K562 (cell line): ENCODE measurements around the gene TULP4. TPM values are rescaled to one million over a fixed set of nuclear protein-coding genes. Genes with fewer than 3 reads are reported as not detected.

Source experiments
- ATAC-seq: fragments of 200-7000 bp; cut with Tn5 transposase; 3 replicates; pipeline ENCODE4 v1.9.1; 2020; ENCODE audit warnings: moderate library complexity
- BruUV-seq: library from RNA; stranded (reverse); fragments of 400-500 nt; replicated peaks from 2 replicates; lab custom pipeline; 2021; lab: Mats Ljungman, UMichigan
- CTCF ChIA-PET: fragments of 300-600 bp; formaldehyde crosslinking; extraction: SDS; loops from one replicate; lab custom pipeline; 2021; ENCODE audit warnings: low intra/inter-chr PET ratio; lab: Yijun Ruan, JAX
- POLR2A ChIA-PET: fragments of 300-600, 350-650 bp; sonication (Branson Sonifier 250); formaldehyde crosslinking; extraction: SDS; loops from one replicate; lab custom pipeline; 2021; ENCODE audit warnings: antibody characterized with exemption, inconsistent platforms; lab: Yijun Ruan, JAX
- DNase-seq, 4 experiments: peaks; one replicate each; pipeline versions ENCODE4 v3.0.0 to v3.0.0-alpha.2; 2011 to 2018; ENCODE audit warnings: low spot score in 3 of 4, mixed read lengths in 3 of 4; ENCODE audit errors: extremely low read depth in 1 of 4
- FAIRE-seq: peaks from 2 replicates; lab custom pipeline; 2011; peaks lifted over from hg19 to GRCh38; lab: Jason Lieb, UNC
- H2AFZ ChIP-seq: 2 replicates; pipeline ENCODE4 v1.6.0; 2011; ENCODE audit warnings: low read depth, low read length, control low read depth, inconsistent platforms
- H3K27ac ChIP-seq: fragments of 200-600 bp; 3 replicates; pipeline ENCODE4 v1.8.0; 2011; ENCODE audit warnings: low read depth, mild to moderate bottlenecking, control low read depth, inconsistent platforms, low read length, moderate library complexity, mixed read lengths; ENCODE audit errors: extremely low read depth
- H3K27me3 ChIP-seq, 2 experiments: fragments of 300-600 bp in 1 of 2; 2 replicates in 1 of 2; 3 replicates in 1 of 2; pipeline versions ENCODE4 v1.6.0 to v1.8.0; 2011; ENCODE audit warnings: inconsistent platforms in 2 of 2, low read length in 2 of 2, mild to moderate bottlenecking in 1 of 2, mixed read lengths in 1 of 2, moderate library complexity in 1 of 2; ENCODE audit not compliant: control insufficient read depth in 2 of 2, insufficient read depth in 2 of 2
- H3K36me3 ChIP-seq: fragments of 300-600 bp; 3 replicates; pipeline ENCODE4 v1.8.0; 2011; ENCODE audit warnings: mild to moderate bottlenecking, low read length, inconsistent platforms; ENCODE audit not compliant: control insufficient read depth, insufficient read depth
- H3K4me1 ChIP-seq, 2 experiments: fragments of 200-600 bp in 1 of 2; replicated peaks in 1 of 2; 2 replicates in 1 of 2; 3 replicates in 1 of 2; pipeline versions ENCODE4 v1.5.1 to v1.8.0; 2011; ENCODE audit warnings: inconsistent platforms in 2 of 2, low read length in 2 of 2, mild to moderate bottlenecking in 1 of 2, mixed read lengths in 1 of 2, moderate library complexity in 1 of 2; ENCODE audit not compliant: control insufficient read depth in 2 of 2, insufficient read depth in 2 of 2
- H3K4me2 ChIP-seq: 2 replicates; pipeline ENCODE4 v1.6.1; 2011; ENCODE audit warnings: low read length, control low read depth, inconsistent platforms, mixed read lengths; ENCODE audit not compliant: insufficient read depth
- H3K4me3 ChIP-seq: fragments of 200-600 bp; sonication (generic), shearing (Covaris generic); 2 replicates; pipeline ENCODE4 v1.5.1; 2016; ENCODE audit warnings: control low read depth, inconsistent platforms
- H3K79me2 ChIP-seq: fragments of 200-600 bp; 3 replicates; pipeline ENCODE4 v1.8.0; 2011; ENCODE audit warnings: low read length, inconsistent platforms; ENCODE audit not compliant: control insufficient read depth, insufficient read depth
- H3K9ac ChIP-seq, 2 experiments: 2 replicates each; pipeline versions ENCODE4 v1.6.0 to v1.6.1; 2011; ENCODE audit warnings: low read depth in 2 of 2, low read length in 2 of 2, control low read depth in 1 of 2, inconsistent platforms in 1 of 2, mild to moderate bottlenecking in 1 of 2, mixed read lengths in 1 of 2; ENCODE audit not compliant: insufficient read depth in 1 of 2
- H3K9me1 ChIP-seq: one replicate; pipeline ENCODE4 v1.6.0; 2011; ENCODE audit warnings: inconsistent platforms, mild to moderate bottlenecking, low read length, moderate library complexity; ENCODE audit not compliant: control insufficient read depth, insufficient read depth
- H3K9me3 ChIP-seq: replicated peaks from 2 replicates; pipeline ENCODE4 v1.5.1; 2011; ENCODE audit warnings: low read depth, low read length, inconsistent platforms; ENCODE audit not compliant: control insufficient read depth, insufficient read depth
- H4K20me1 ChIP-seq: replicated peaks from 2 replicates; pipeline ENCODE4 v1.6.1; 2011; ENCODE audit warnings: low read length, inconsistent platforms, mixed read lengths; ENCODE audit not compliant: control insufficient read depth, insufficient read depth
- ETV6 ChIP-seq, 3 experiments: fragments of 150-350 bp in 1 of 3; sonication (generic) in 1 of 3; formaldehyde crosslinking in 1 of 3; IDR thresholded peaks; 2 replicates each; pipeline versions ENCODE4 v1.6.1 to v1.8.0; 2014 to 2022; ENCODE audit warnings: borderline replicate concordance in 2 of 3, low read depth in 2 of 3, antibody characterized with exemption in 1 of 3, low read length in 1 of 3, mild to moderate bottlenecking in 1 of 3, missing genetic modification reagents in 1 of 3
- MYBL2 ChIP-seq, 2 experiments: fragments of 450-650 bp in 1 of 2; sonication (generic) in 1 of 2; formaldehyde crosslinking in 1 of 2; IDR thresholded peaks; 2 replicates each; pipeline versions ENCODE4 v1.6.1 to v1.8.1; 2017 to 2022; ENCODE audit warnings: borderline replicate concordance in 1 of 2, inconsistent platforms in 1 of 2, low read depth in 1 of 2, mild to moderate bottlenecking in 1 of 2, missing genetic modification reagents in 1 of 2, moderate library complexity in 1 of 2
- SP1 ChIP-seq: sonication (generic); formaldehyde crosslinking; IDR thresholded peaks from 2 replicates; pipeline ENCODE4 v1.8.1; 2022; ENCODE audit warnings: mild to moderate bottlenecking, missing genetic modification reagents
- THRA ChIP-seq: fragments of 450-650 bp; IDR thresholded peaks from 2 replicates; pipeline ENCODE4 v1.6.1; 2017; ENCODE audit warnings: mild to moderate bottlenecking, moderate library complexity
- WGBS: fragments of 100-300 bp; shearing (Covaris generic); methylation state at CpG from one replicate; pipeline ENCODE4 v1.1.6; 2016; ENCODE audit warnings: low coverage, mixed read lengths; ENCODE audit not compliant: insufficient coverage; ENCODE audit errors: missing lambda C conversion rate; 5-methylcytosine and 5-hydroxymethylcytosine counted together
- in situ Hi-C: fragments of 300-500 bp; cut with MboI; formaldehyde crosslinking; loops from 4 replicates; pipeline ENCODE4 v1.15.0; 2018; ENCODE audit warnings: inconsistent platforms, mixed read lengths
- intact Hi-C: fragments of 100-400 bp; cut with micrococcal nuclease; formaldehyde crosslinking; loops from 2 replicates; pipeline ENCODE4 v1.14.2; 2022
- polyA plus RNA-seq, 8 experiments: library from polyadenylated mRNA; depleted of rRNA in 4 of 8; stranded (reverse) in 5 of 8; unstranded in 3 of 8; fragments of >200 nt; fragmentation: Nextera tagmentation in 2 of 8; fragmentation: Illumina TruSeq in 1 of 8; extraction: Ambion mirVana in 2 of 8; extraction: Trizol in 1 of 8; gene quantifications; 2 replicates each; pipeline versions ENCODE4 v1.2.1 to v1.2.3, GENCODE V29; 2011 to 2014; ENCODE audit warnings: inconsistent platforms in 1 of 8, missing spikeins in 1 of 8
- total RNA-seq, 7 experiments: library from RNA; depleted of rRNA in 6 of 7; stranded (reverse); fragments of >200 nt in 6 of 7; fragmentation: Illumina TruSeq in 2 of 7; extraction: Trizol in 2 of 7; gene quantifications; 2 replicates each; pipeline versions ENCODE4 v1.2.1 to v1.2.3, GENCODE V29; 2011 to 2021; ENCODE audit warnings: low replicate concordance in 1 of 7
- TF ChIP-seq, protein P1 (sequence below): fragments of 250-450 bp; sonication (Bioruptor Pico); IDR thresholded peaks from 2 replicates; pipeline ENCODE4 v1.4.0; 2020; ENCODE audit warnings: mild to moderate bottlenecking, moderate library complexity, borderline replicate concordance
- TF ChIP-seq, protein P2 (sequence below), 2 experiments: fragments of 450-650 bp in 1 of 2; IDR thresholded peaks; 2 replicates each; pipeline ENCODE4 v1.6.1; 2011 to 2017; ENCODE audit warnings: low read depth in 2 of 2, antibody characterized with exemption in 1 of 2, borderline replicate concordance in 1 of 2, low read length in 1 of 2, mild to moderate bottlenecking in 1 of 2, mixed read lengths in 1 of 2; ENCODE audit not compliant: control insufficient read depth in 1 of 2

TULP4 gene
- total and polyA plus RNA-seq, 9 of the 15 experiments (the other 6 are each of a cell fraction or from before 2014, with no cell fraction given): 1.2 to 50.4 (median 11.0) TPM

- no peak overlapping the region for H3K4me2 ChIP-seq
- H3K4me3 ChIP-seq: no peak overlapping the region
- H3K27ac ChIP-seq: no peak overlapping the region
- ChIA-PET CTCF (no interaction called here), POLR2A (no interaction called here)
- intact Hi-C loops (no loop called here), in situ Hi-C loops (no loop called here)
- 0 out of 2 replicates have a peak, but pooled peaks cover 4% of the 10 kb centered on the region for H4K20me1 ChIP-seq
- H3K9me1 ChIP-seq: no peaks in the 10 kb centered on the region
- H3K4me1 ChIP-seq: peaks cover 14 to 23% of the 10 kb centered on the region in 2 experiments
- H3K9me3 ChIP-seq: no peaks in the 10 kb centered on the region
- 73% methylated on average over 2 of the region's 2 CpGs for WGBS
- no peaks in the 10 kb centered on the region for H3K79me2 ChIP-seq
- no peaks in the 10 kb centered on the region for H3K36me3 ChIP-seq
- no TSS peak for BruUV-seq
- DNase-seq (no peak), FAIRE-seq (no peak), ATAC-seq (no peak)
- H3K9ac ChIP-seq: no peak overlapping the region
- no peak overlapping the region for H2AFZ ChIP-seq
- H3K27me3 ChIP-seq: no peaks in the 10 kb centered on the region
- no peak for TF ChIP-seq ETV6 (IDR thresholded peaks at IDR 0.05; ENCODE audit: borderline replicate concordance in 1 of 2, low read depth in 2 of 2, low read length in 1 of 2)
- TF ChIP-seq ETV6 (CRISPR knock-in tag; IDR thresholded peaks at IDR 0.05; ENCODE audit: borderline replicate concordance): no peak
- TF ChIP-seq, protein P1, sequence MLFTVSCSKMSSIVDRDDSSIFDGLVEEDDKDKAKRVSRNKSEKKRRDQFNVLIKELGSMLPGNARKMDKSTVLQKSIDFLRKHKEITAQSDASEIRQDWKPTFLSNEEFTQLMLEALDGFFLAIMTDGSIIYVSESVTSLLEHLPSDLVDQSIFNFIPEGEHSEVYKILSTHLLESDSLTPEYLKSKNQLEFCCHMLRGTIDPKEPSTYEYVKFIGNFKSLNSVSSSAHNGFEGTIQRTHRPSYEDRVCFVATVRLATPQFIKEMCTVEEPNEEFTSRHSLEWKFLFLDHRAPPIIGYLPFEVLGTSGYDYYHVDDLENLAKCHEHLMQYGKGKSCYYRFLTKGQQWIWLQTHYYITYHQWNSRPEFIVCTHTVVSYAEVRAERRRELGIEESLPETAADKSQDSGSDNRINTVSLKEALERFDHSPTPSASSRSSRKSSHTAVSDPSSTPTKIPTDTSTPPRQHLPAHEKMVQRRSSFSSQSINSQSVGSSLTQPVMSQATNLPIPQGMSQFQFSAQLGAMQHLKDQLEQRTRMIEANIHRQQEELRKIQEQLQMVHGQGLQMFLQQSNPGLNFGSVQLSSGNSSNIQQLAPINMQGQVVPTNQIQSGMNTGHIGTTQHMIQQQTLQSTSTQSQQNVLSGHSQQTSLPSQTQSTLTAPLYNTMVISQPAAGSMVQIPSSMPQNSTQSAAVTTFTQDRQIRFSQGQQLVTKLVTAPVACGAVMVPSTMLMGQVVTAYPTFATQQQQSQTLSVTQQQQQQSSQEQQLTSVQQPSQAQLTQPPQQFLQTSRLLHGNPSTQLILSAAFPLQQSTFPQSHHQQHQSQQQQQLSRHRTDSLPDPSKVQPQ (CRISPR knock-in tag): no peak
- no peak for TF ChIP-seq MYBL2 (IDR thresholded peaks at IDR 0.05; ENCODE audit: low read depth)
- no peak for TF ChIP-seq MYBL2 (CRISPR knock-in tag; IDR thresholded peaks at IDR 0.05; ENCODE audit: borderline replicate concordance)
- no peak for TF ChIP-seq THRA
- TF ChIP-seq, protein P2, sequence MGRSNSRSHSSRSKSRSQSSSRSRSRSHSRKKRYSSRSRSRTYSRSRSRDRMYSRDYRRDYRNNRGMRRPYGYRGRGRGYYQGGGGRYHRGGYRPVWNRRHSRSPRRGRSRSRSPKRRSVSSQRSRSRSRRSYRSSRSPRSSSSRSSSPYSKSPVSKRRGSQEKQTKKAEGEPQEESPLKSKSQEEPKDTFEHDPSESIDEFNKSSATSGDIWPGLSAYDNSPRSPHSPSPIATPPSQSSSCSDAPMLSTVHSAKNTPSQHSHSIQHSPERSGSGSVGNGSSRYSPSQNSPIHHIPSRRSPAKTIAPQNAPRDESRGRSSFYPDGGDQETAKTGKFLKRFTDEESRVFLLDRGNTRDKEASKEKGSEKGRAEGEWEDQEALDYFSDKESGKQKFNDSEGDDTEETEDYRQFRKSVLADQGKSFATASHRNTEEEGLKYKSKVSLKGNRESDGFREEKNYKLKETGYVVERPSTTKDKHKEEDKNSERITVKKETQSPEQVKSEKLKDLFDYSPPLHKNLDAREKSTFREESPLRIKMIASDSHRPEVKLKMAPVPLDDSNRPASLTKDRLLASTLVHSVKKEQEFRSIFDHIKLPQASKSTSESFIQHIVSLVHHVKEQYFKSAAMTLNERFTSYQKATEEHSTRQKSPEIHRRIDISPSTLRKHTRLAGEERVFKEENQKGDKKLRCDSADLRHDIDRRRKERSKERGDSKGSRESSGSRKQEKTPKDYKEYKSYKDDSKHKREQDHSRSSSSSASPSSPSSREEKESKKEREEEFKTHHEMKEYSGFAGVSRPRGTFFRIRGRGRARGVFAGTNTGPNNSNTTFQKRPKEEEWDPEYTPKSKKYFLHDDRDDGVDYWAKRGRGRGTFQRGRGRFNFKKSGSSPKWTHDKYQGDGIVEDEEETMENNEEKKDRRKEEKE (IDR thresholded peaks at IDR 0.05; ENCODE audit: borderline replicate concordance in 1 of 2, control insufficient read depth in 1 of 2, low read depth in 2 of 2, low read length in 1 of 2): no peak
- TF ChIP-seq SP1 (CRISPR knock-in tag): no peak
- TF ChIP-seq, all 486 proteins: peak for 0
Observed at GRCh38 chr6:158406736-158407135, 94.5 kb downstream of the TULP4 start.
